ENCODE data around the gene DVL3.
"Not testable (repeated sequence)": the region's sequence is repeated elsewhere in the genome, so short reads cannot be mapped to it uniquely, and the experiment has no call there.

The DVL3 gene

DNA sequence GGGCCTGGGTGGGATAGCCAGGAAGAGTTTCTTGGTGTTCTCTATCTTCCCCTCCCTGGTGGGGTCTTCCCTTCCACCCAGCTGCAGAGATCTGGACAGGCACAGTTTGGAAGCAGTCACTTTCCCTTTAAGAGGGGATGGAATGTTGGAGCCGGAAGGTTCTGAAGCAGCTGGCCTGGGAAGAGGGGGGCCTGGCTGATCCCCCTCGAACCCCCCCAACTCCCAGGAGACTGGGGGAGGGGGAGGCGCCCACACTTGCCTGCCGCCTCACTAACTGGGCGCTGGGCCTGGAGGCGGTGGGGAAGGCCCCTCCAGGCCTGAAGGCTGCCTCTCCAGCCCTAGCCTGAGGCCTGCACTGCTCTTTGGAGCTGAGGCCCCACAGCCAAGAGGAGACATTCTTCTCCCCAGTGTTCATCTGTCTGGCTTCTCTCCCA lies 1.4 kb downstream of the DVL3 start:
- no peak for DNase-seq

DNA sequence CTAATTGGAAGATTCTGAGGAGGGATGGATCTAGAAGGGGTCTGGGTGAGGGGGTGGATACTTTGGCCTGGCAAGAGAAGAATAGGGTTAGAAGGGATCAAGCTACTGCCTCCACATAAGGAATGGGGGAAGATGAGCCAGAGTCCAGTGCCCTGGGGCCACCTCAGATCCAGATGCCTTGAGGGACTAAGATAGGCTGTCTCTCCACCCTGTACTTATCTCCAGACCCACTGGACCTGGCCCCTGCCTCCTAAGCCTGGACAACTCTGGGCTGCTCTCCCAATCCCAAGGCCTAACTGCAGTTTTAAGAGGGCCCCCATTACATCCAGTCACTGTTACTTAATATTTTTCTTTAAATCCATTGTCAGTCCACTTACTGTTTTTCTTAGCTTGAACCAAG lies 2.0 kb downstream of the DVL3 start:
- DNase-seq = no peak

GRCh38 chr3:184158404-184158803 lies 3.2 kb downstream of the DVL3 start:
- no peak for DNase-seq

DNA sequence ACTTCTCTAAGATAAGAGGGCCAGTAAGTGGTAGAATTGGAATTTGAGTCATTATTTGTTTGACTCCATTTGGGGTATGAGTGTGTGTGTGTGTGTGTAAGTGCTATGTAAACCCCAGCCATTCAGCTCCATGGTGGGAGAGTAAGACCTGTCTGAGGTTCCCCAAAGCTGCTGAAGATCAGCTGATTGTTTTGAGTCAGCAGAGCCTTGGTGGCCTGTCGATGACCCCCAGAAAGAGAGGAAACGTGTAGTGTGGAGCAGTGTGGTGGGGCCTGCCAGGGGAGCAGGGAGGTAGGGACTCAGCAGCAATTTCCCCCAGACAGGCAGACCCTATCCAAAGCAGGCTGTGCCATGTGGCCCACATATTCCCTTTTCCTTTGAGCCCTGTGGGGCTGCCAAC lies 5.3 kb downstream of the DVL3 start:
- DNase-seq = no peak

GRCh38 chr3:184162571-184163070 lies 7.4 kb downstream of the DVL3 start:
- not testable (repeated sequence) for DNase-seq

GRCh38 chr3:184164648-184165330 lies 9.6 kb downstream of the DVL3 start:
- no peak for DNase-seq

DNA sequence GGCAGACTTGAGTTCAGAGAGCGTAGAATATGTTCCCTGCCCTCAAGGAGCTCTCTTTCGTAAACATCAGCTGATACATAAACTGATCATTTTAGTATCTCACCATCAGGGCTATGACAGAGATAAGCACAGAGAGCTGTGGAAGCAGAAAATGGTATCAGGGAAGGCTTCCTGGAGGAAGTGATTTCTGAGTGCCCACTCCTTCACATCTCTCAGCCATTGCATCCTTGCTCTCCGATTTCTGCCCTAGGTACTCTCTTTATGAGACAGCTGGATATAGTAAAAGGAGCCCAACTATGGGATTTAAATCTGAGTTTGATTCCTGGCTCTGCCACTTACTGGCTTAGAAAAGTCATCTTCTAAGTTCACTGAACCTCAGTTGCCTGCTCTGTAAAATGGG lies 10.4 kb downstream of the DVL3 start:
- DNase-seq = no peak

DNA sequence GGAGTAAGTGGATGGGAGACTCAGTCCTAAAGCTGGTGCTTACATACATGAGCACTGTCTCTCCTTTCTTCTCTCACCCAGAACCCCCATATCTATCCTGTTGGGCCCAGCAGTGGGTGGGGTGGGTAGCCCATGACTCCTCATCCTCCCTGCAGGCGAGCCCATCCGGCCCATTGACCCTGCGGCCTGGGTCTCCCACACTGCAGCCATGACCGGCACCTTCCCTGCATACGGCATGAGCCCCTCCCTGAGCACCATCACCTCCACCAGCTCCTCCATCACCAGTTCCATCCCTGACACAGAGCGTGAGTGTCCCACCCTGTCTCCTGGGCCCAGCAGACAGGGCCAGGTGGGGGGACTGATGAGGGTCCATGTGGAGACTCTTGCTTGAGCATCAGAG lies 11.5 kb downstream of the DVL3 start:
- no peak for DNase-seq

GRCh38 chr3:184167786-184168185 lies 12.6 kb downstream of the DVL3 start:
- DNase-seq = no peak

DNA sequence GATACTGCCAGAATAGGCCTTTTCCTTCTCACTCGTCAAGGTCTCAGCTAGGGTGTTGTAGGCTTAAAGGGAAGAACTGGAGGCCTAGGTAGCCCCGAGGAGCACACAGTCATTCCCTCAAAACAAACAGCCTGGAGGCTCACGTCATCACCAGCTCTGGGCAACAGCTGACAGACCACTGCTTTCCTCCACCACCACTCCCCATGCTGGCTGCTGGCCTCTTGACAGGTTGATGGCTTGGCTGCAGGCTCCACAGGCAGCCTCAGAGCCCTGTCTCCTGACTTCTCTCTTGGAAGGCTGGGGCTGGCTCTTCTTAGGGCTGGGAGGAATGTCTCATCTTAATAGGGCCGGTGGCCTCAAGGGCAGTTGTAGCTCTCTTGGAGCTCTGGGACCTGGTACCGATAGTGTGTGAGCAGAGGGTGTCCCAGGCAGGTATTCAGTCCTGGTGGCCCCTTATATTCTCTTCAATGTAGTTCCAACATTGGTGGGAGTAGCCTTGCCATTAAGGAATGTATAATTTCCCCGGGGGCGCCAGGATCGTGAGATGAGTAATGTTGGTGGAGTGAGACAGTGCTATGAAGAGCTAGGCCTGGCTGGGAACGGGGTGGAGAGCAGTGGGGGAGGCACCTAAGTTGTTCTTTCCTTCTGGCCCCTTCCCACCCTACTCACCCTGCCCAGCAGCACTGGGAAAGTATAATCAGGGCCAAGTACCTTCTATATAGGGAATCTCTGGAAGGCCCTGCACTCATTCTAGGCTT lies 13.4 kb downstream of the DVL3 start:
- DNase-seq = no peak

- no peak for DNase-seq
These were observed 15.0 kb downstream of the DVL3 start for GRCh38 chr3:184169896-184170875.

GRCh38 chr3:184171562-184171961 lies 16.4 kb downstream of the DVL3 start:
- no peak for DNase-seq

DNA sequence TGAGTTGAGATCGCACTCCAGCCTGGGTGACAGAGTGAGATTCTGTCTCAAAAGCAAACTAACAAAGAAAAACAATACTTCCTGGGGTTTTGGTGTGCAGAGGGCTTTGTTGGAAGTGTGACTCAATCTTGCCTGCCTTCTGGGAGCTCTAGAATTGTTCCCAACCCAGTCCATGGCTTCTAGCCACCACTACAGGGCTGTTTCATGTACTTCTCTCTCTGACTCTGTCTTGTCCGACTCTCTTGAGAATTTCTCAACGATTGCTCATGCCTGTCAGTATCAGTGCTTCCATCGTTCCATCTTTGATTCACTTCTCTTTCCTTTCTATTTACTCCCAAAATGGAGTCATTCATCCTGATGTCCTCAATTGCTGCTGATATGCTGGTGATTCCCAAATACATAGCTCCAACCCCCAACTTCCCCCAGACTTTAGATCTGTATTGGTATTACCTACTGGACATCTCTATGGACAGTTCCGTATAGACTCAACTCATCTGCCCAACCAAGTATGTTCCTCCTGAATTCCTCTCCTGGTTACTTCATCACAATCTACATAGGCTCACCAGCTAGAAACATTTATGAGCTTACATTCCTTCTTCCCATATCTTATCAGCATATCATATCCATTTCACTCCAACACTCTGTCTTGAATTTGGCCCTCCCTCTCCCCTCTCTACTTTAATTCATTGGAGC lies 17.6 kb downstream of the DVL3 start:
- DNase-seq = no peak

DNA sequence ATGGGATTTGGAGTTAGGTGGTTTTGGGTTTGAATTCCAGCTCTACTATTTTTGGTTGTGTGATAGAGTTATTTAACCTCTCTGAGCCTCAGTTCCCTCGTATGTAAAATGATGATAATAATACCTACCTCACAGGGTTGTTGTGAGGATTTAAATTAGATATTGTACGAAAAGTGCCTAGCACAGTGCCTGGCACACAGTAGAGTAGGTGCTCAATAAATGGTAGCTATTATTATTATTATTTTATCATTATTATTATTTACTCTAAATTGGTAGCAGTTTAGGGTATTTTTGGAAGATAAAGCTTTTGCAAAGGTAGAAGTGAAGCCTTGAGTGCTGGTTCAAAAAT lies 18.2 kb downstream of the DVL3 start:
- DNase-seq = no peak

- DNase-seq = no peak
These were observed 19.1 kb downstream of the DVL3 start for GRCh38 chr3:184174284-184174645.

GRCh38 chr3:184174646-184175492 lies 19.7 kb downstream of the DVL3 start, which contains the start of gene AP2M1:
Gene AP2M1 (plus strand): TSS chr3:184174855. CDS start chr3:184176994, 2,139 bp downstream.
- DNase-seq = peak; percentile 99

DNA sequence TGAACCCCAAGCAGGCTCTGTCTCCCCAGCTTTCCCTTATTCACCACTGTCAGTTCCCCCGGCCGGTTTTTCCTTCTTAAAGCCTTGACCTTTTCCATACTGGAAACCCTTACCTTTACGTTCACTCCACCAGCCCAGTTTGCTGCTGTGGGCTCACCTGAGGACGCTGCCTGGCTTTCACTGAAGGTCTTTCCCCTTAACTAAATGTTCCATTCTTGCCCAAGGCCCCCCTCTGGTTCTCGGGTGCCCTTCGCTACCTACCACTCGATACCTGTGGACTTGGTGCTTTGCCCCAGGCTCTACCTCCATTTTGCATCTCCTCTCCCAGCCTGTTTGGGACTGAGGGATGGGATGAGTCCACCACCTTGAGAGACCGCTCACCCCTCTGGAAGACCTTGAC lies 20.3 kb downstream of the DVL3 start:
- no peak for DNase-seq

DNA sequence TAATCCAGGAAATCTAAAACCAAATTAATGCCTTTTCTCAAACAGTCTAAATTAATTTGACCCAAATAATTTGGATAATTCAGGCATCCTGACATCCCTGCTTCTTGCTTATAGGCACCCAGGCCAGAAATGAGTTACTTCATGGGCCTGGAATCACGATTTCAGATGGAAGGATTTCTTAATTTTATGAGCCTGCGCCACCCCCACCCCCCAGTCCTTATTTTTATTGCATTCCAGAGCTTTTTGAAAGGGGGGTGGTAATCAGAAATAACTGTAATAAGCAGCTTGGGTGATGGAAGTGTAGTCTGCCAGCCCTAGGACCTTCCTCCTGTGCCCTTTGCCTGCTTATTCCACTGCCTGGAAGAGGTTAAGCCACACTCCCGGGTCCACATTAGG lies 20.8 kb downstream of the DVL3 start:
- DNase-seq = no peak

DNA sequence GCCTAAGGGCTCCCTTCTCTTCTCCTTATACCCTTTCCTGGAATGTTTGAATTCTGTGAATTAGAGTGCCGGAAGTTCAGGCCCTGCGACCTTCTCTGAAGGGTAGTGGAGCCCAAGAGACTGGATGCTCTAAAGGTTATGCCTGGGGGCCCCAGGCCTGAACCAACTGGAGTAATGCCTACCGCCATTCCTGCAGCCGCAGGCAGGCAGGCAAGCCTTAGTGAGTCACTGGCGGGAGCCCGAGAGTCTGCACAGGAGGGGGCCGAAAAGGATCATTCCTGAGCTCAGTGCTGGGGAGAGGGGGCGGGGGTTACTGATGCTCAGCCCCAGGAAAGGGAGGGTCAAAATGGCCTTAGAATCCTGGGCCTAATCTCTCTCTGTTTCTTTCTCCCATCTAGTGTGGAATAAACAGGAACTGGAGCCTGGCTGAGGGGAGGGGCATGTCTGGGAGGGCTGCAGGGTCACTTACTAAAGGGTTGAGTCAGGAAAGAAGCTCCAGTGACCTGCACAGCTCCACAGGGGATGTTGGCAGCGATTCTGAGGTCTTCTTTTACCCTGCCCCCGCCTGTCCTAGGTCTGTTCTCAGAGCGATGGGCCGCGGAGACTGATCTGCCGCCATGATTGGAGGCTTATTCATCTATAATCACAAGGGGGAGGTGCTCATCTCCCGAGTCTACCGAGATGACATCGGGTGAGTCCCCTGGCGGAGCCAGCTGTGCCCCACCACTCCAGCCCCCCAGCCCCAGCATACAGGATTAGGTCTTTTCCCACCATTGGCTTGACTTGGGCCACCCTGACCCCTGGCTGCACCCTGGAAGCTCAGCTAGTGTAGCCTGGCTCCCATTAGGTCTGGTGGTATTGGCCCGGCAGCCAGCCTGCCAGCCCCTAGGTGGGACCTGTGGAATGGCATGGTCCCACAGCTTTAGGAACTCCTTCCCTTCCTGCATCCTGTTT lies 21.5 kb downstream of the DVL3 start:
- no peak for DNase-seq

GRCh38 chr3:184177331-184177731 lies 22.2 kb downstream of the DVL3 start:
- no peak for DNase-seq

All from activated naive CD4-positive, alpha-beta T cell treated with Interleukin-2 at 50 U/mL for 16 hours (primary cell).